SH-SY5Y (cell line): ENCODE measurements around the gene UBE2G1.

Source experiments
- GATA2 ChIP-seq: IDR thresholded peaks from 2 replicates; pipeline ENCODE4 v1.6.1; 2011; ENCODE audit warnings: mild to moderate bottlenecking, low read depth, low read length
- GATA3 ChIP-seq: IDR thresholded peaks from 2 replicates; pipeline ENCODE4 v1.6.1; 2011; ENCODE audit warnings: low read depth, mild to moderate bottlenecking, low read length, moderate library complexity

DNA sequence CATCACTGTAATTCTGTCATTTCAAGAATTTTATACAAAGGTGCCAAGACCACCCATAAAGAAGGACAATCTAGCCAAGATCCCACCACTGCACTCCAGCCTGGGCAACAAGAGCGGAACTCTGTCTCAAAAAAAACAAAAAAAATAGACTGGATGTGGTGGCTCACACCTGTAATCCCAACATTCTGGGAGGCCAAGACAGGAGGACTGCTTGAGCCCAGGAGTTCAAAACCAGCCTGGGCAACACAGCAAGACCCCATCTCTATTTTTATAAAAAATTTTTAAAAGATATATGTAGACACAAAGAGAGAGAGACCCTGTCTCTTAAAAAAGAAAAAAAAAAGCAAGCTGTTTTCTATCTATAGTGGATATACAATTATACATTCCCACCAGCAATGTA is 8.8 kb downstream of the UBE2G1 start:
- TF ChIP-seq GATA3: no peak
- TF ChIP-seq GATA2: no peak
